ENCODE measurements around the gene IP6K3.

Gene IP6K3

DNA sequence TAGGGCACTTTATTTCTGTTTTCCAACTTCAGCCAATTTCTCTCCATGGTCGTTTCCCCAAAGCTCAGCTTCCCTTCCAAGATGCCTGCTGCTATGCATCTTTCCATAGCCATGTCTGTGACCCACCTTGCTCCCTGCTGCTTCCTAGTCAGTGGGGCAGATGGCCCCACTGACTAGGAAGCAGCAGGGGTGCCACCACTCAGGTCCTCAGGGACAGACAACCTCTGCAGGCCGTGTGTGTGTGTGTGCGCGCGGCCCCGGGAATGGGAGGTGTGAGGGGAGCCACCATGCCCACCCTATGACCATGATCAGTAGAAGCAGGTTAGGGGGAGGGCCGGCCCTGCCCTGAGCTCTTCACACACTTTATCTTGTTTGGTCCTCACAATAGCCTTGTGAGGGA lies 2.7 kb upstream of the IP6K3 start:
- Mint-ChIP-seq H3K36me3 (no peaks in the 10 kb centered on the region), H3K9me3 (no peaks in the 10 kb centered on the region), H3K4me1 (no peaks in the 10 kb centered on the region), H3K27ac (no peak overlapping the region), H3K27me3 (peaks cover 36% of the 10 kb centered on the region), H3K4me3 (no peak overlapping the region)
- CTCF ChIA-PET: interaction anchor here (15.6 kb wide), 1 partner anchor 18 kb away, joined by 144 read pairs; no protein-coding TSS in a partner anchor
- DNase-seq: no peak

- Mint-ChIP-seq H3K4me1 (no peaks in the 10 kb centered on the region), H3K36me3 (no peaks in the 10 kb centered on the region), H3K27ac (no peak overlapping the region), H3K4me3 (no peak overlapping the region), H3K27me3 (peaks cover 39% of the 10 kb centered on the region), H3K9me3 (no peaks in the 10 kb centered on the region)
- CTCF ChIA-PET: interaction anchor here (15.6 kb wide), 1 partner anchor 18 kb away, joined by 144 read pairs; no protein-coding TSS in a partner anchor
- no peak for DNase-seq
These were observed 2.1 kb upstream of the IP6K3 start for GRCh38 chr6:33748841-33749240.

DNA sequence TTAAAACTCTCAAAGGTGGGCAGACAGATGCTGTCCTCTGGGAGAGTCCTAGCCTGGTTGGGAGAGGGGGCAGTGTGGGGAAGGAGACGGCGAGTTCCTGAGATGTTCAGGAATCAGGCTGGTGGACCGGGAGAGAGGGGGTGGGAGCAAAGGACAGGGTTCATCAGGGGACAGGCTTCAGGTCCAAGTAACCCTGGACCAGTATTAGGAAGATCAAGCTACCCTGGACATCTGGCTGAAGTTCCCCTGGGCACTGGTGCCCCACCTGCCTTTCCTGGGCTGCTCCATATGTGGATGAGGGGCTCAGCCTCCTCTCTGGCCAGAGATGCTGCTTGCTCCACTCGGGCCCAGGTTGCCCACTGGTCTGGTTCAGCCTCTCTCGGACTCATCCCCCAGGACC lies 1.1 kb upstream of the IP6K3 start:
- Mint-ChIP-seq H3K9me3 (no peaks in the 10 kb centered on the region), H3K4me3 (no peak overlapping the region), H3K27ac (no peak overlapping the region), H3K36me3 (no peaks in the 10 kb centered on the region), H3K27me3 (peaks cover 47% of the 10 kb centered on the region), H3K4me1 (no peaks in the 10 kb centered on the region)
- CTCF ChIA-PET: interaction anchor here (0.6 to 15.6 kb wide), 4 partner anchors 19 to 277 kb away, joined by 3 to 144 read pairs (median 4); partner anchors contain the start of gene UQCC2
- DNase-seq: no peak

DNA sequence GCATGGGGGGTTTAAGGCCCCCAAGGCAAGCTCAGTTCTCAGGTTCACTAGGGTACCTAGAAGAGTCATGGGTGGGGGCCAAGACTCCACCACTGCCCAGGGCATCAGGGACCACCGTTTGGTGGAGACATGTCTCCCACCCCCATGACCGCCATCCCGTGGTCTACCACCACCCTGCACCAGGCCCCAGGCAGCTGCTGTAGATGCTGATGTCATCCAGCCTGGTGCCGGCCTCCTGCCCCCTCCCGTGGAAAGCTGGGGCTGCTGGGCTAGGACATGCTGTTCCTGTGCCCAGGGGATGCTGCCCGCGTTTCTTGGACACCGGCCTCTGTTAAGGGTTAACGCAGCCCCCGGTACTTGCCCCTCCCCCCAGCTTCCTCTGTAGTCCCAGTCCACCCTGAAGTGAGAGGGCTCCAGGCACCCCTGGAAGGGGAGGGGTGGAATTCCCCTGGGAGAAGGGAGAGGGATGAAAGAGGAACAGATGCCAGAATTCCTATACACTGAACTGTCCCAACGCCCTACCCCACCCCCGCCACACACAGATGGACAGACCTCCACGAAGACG lies 587 bp downstream of the IP6K3 start:
- H3K4me1 Mint-ChIP-seq: no peaks in the 10 kb centered on the region
- H3K9me3 Mint-ChIP-seq: no peaks in the 10 kb centered on the region
- peaks cover 57% of the 10 kb centered on the region for H3K27me3 Mint-ChIP-seq
- CTCF ChIA-PET: interaction anchor here (1.2 to 15.6 kb wide), 4 partner anchors 21 to 314 kb away, joined by 5 to 144 read pairs (median 24); partner anchors contain the start of gene UQCC2
- no peaks in the 10 kb centered on the region for H3K36me3 Mint-ChIP-seq
- H3K4me3 Mint-ChIP-seq: no peak overlapping the region
- no peak overlapping the region for H3K27ac Mint-ChIP-seq
- DNase-seq: no peak

- no peak overlapping the region for H3K4me3 Mint-ChIP-seq
- no peak for DNase-seq
- H3K27me3 Mint-ChIP-seq: peaks cover 57% of the 10 kb centered on the region
These were observed 1.2 kb downstream of the IP6K3 start for GRCh38 chr6:33745548-33745947.

GRCh38 chr6:33744895-33745546 lies 1.7 kb downstream of the IP6K3 start:
- no peak overlapping the region for H3K27ac Mint-ChIP-seq
- H3K27me3 Mint-ChIP-seq: peaks cover 62% of the 10 kb centered on the region
- no peaks in the 10 kb centered on the region for H3K9me3 Mint-ChIP-seq
- no peak for DNase-seq
- CTCF ChIA-PET: interaction anchor here (1.2 to 15.6 kb wide), 9 partner anchors 10 to 410 kb away, joined by 3 to 144 read pairs (median 5); partner anchors contain the start of gene UQCC2
- H3K36me3 Mint-ChIP-seq: no peaks in the 10 kb centered on the region
- H3K4me1 Mint-ChIP-seq: no peaks in the 10 kb centered on the region
- H3K4me3 Mint-ChIP-seq: no peak overlapping the region

More at GRCh38 chr6:33745548-33745947, 1.2 kb downstream of the IP6K3 start:
- CTCF ChIA-PET: interaction anchor here (1.2 to 15.6 kb wide), 4 partner anchors 22 to 315 kb away, joined by 5 to 144 read pairs (median 24); partner anchors contain the start of gene UQCC2
- Mint-ChIP-seq H3K9me3 (no peaks in the 10 kb centered on the region), H3K27ac (no peak overlapping the region), H3K36me3 (no peaks in the 10 kb centered on the region), H3K4me1 (no peaks in the 10 kb centered on the region)

- H3K27me3 Mint-ChIP-seq: peaks cover 66% of the 10 kb centered on the region
These were observed 2.5 kb downstream of the IP6K3 start for GRCh38 chr6:33744001-33744848.

GRCh38 chr6:33742837-33743236 lies 3.9 kb downstream of the IP6K3 start:
- Mint-ChIP-seq H3K4me1 (no peaks in the 10 kb centered on the region), H3K36me3 (no peaks in the 10 kb centered on the region), H3K27me3 (peaks cover 56% of the 10 kb centered on the region), H3K4me3 (no peak overlapping the region), H3K9me3 (no peaks in the 10 kb centered on the region), H3K27ac (no peak overlapping the region)
- no peak for DNase-seq
- CTCF ChIA-PET: interaction anchor here (0.6 to 15.6 kb wide), 12 partner anchors 8 to 717 kb away, joined by 3 to 144 read pairs (median 4); partner anchors contain the start of gene UQCC2

More at GRCh38 chr6:33744001-33744848, 2.5 kb downstream of the IP6K3 start:
- no peaks in the 10 kb centered on the region for H3K9me3 Mint-ChIP-seq
- H3K4me1 Mint-ChIP-seq: no peaks in the 10 kb centered on the region
- H3K27ac Mint-ChIP-seq: no peak overlapping the region
- H3K36me3 Mint-ChIP-seq: no peaks in the 10 kb centered on the region
- peak; percentile 80 for DNase-seq
- no peak overlapping the region for H3K4me3 Mint-ChIP-seq
- CTCF ChIA-PET: interaction anchor here (0.9 to 15.6 kb wide), 18 partner anchors 9 to 413 kb away, joined by 3 to 144 read pairs (median 4); partner anchors contain the start of gene UQCC2

DNA sequence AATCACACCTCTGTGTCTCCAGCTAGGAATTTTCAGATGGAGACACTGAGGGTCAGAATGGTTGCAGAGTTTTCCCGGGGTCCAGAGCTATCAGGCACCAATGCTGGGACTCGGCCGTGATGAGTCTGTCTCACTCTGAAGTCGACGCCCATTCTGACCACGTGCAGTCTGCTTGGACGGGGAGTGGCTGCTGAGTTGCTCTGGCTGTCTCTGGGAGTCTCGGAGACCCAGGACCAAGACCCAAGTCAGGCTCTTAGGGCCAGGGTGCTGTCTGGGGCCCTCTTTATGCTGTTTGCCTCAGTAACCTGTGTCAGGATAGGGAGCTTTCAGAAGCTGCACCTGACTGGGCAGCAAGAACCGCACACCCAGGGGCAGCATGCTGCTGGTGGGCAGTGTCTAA lies 4.6 kb downstream of the IP6K3 start:
- DNase-seq: no peak
- Mint-ChIP-seq H3K4me1 (no peaks in the 10 kb centered on the region), H3K27ac (no peak overlapping the region), H3K9me3 (no peaks in the 10 kb centered on the region), H3K4me3 (no peak overlapping the region), H3K27me3 (peaks cover 49% of the 10 kb centered on the region), H3K36me3 (no peaks in the 10 kb centered on the region)
- CTCF ChIA-PET: interaction anchor here (0.6 to 15.6 kb wide), 3 partner anchors 25 to 286 kb away, joined by 3 to 144 read pairs (median 20); no protein-coding TSS in a partner anchor

- H3K36me3 Mint-ChIP-seq: no peaks in the 10 kb centered on the region
- no peak overlapping the region for H3K4me3 Mint-ChIP-seq
- DNase-seq: no peak
- no peak overlapping the region for H3K27ac Mint-ChIP-seq
- no peaks in the 10 kb centered on the region for H3K9me3 Mint-ChIP-seq
- no peaks in the 10 kb centered on the region for H3K4me1 Mint-ChIP-seq
- CTCF ChIA-PET: interaction anchor here (1.5 kb wide), 1 partner anchor 27 kb away, joined by 3 read pairs; no protein-coding TSS in a partner anchor
- H3K27me3 Mint-ChIP-seq: peaks cover 39% of the 10 kb centered on the region
These were observed 5.9 kb downstream of the IP6K3 start for GRCh38 chr6:33740794-33741193.

- Mint-ChIP-seq H3K4me3 (no peak overlapping the region), H3K4me1 (no peaks in the 10 kb centered on the region), H3K27me3 (peaks cover 34% of the 10 kb centered on the region), H3K27ac (no peak overlapping the region), H3K36me3 (no peaks in the 10 kb centered on the region), H3K9me3 (no peaks in the 10 kb centered on the region)
- CTCF ChIA-PET: interaction anchor here (1.5 kb wide), 1 partner anchor 28 kb away, joined by 3 read pairs; no protein-coding TSS in a partner anchor
- DNase-seq: no peak
These were observed 6.5 kb downstream of the IP6K3 start for GRCh38 chr6:33740204-33740608.

DNA sequence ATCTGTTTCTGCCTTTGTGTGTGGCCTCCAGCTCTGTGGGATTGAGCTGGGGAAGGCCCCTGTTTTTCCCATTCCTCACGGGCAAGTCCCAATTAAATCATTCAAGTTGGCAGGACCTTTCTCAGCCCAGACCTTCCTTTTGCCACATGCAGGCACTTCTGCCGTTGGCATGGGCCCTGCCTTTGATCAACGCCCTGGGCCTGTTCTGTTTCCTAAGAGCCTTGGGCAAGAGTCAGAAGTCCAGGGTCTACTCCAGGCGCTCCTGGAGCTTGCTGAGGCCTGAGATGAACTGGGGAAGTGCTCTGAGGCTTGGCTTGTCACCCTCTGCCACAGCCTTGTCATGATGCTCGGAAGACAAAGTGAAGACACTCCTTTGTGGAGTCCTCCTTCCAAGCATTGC lies 7.1 kb downstream of the IP6K3 start:
- H3K4me1 Mint-ChIP-seq: no peaks in the 10 kb centered on the region
- no peak for DNase-seq
- no peaks in the 10 kb centered on the region for H3K9me3 Mint-ChIP-seq
- no peak overlapping the region for H3K4me3 Mint-ChIP-seq
- H3K36me3 Mint-ChIP-seq: no peaks in the 10 kb centered on the region
- peaks cover 30% of the 10 kb centered on the region for H3K27me3 Mint-ChIP-seq
- H3K27ac Mint-ChIP-seq: no peak overlapping the region
- CTCF ChIA-PET: interaction anchor here (0.9 to 1.5 kb wide), 2 partner anchors 28 kb away, joined by 3 read pairs; partner anchors contain the start of gene UQCC2

DNA sequence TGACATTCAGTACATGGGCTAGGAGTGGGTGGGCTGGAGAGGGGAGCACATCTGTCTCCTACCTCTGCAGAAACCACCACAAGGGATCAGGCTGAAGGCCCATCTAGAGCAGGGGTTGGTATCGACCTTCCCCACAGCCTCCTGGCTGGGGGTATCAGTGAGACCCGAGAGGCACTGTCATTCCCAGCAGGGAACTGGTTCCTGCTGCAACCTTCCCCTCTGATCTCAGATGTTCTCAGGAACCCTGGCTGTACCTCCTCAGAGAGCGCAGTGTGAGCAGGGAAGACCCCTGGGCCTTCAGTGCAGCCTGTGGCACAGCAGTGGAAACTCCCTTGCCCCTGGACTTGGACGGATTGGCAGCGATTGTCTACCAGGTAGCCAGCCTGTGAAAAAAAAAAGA lies 7.8 kb downstream of the IP6K3 start:
- Mint-ChIP-seq H3K4me3 (no peak overlapping the region), H3K9me3 (no peaks in the 10 kb centered on the region), H3K4me1 (no peaks in the 10 kb centered on the region), H3K27me3 (peaks cover 27% of the 10 kb centered on the region), H3K27ac (no peak overlapping the region), H3K36me3 (no peaks in the 10 kb centered on the region)
- CTCF ChIA-PET: interaction anchor here (0.9 to 1.0 kb wide), 2 partner anchors 23 to 28 kb away, joined by 3 read pairs; partner anchors contain the start of gene UQCC2
- DNase-seq: no peak

GRCh38 chr6:33738153-33738552 lies 8.6 kb downstream of the IP6K3 start:
- H3K27me3 Mint-ChIP-seq: peaks cover 26% of the 10 kb centered on the region
- no peaks in the 10 kb centered on the region for H3K4me1 Mint-ChIP-seq
- H3K36me3 Mint-ChIP-seq: no peaks in the 10 kb centered on the region
- H3K9me3 Mint-ChIP-seq: no peaks in the 10 kb centered on the region
- CTCF ChIA-PET: interaction anchor here (1.0 kb wide), 1 partner anchor 24 kb away, joined by 3 read pairs; no protein-coding TSS in a partner anchor
- H3K27ac Mint-ChIP-seq: no peak overlapping the region
- no peak overlapping the region for H3K4me3 Mint-ChIP-seq
- DNase-seq: no peak

All from activated naive CD4-positive, alpha-beta T cell treated with anti-CD3 and anti-CD28 coated beads, Interleukin-2, amount 10 ng/mL, durations not matched to agents 7 days and 5 days (primary cell).